Glomerular visceral epithelial cell (primary cell): ENCODE measurements around the gene OR8B4.
"Not testable (repeated sequence)": the region's sequence is repeated elsewhere in the genome, so short reads cannot be mapped to it uniquely, and the experiment has no call there.

Source experiments
- DNase-seq: peaks from one replicate; pipeline ENCODE4 v3.0.0-alpha.2; 2016; ENCODE audit errors: extremely low spot score

The OR8B4 gene

GRCh38 chr11:124405581-124405980 is 19.1 kb downstream of the OR8B4 start:
- DNase-seq = no peak

- DNase-seq = not testable (repeated sequence)
Observed at GRCh38 chr11:124403186-124403585, 21.5 kb downstream of the OR8B4 start.

- DNase-seq = peak; percentile 53
Observed at GRCh38 chr11:124402326-124402922, 22.2 kb downstream of the OR8B4 start.

GRCh38 chr11:124398924-124399323 is 25.7 kb downstream of the OR8B4 start, which contains the start of gene OR8B3:
Gene OR8B3, minus strand, starts transcription at chr11:124399024. Its CDS starts 1,673 bp downstream, at chr11:124397351.
- DNase-seq = no peak

GRCh38 chr11:124396847-124397246 is 27.8 kb downstream of the OR8B4 start:
- DNase-seq = not testable (repeated sequence)

- no peak for DNase-seq
Observed at GRCh38 chr11:124394408-124394807, 30.3 kb downstream of the OR8B4 start.

- DNase-seq = no peak
Observed at GRCh38 chr11:124384399-124384798, 40.3 kb downstream of the OR8B4 start, which contains the start of gene OR8B2. Gene OR8B2, minus strand, starts transcription at chr11:124384499. Its CDS starts 1,156 bp downstream, at chr11:124383343.

GRCh38 chr11:124382857-124383256 is 41.8 kb downstream of the OR8B4 start:
- DNase-seq = not testable (repeated sequence)

- no peak for DNase-seq
Observed at GRCh38 chr11:124380585-124380984, 44.1 kb downstream of the OR8B4 start.

GRCh38 chr11:124376280-124376679 is 48.4 kb downstream of the OR8B4 start:
- DNase-seq = no peak
